Measurements from ENCODE around the gene AGBL1. TPM values are rescaled to one million over a fixed set of nuclear protein-coding genes. Genes with fewer than 3 reads are reported as not detected.

The AGBL1 gene
- total RNA-seq, 1 experiment from 2014 or later, result not detected

GRCh38 chr15:86353213-86353612, 273.5 kb downstream of the AGBL1 start:
- CTCF ChIA-PET, result no interaction called here
- H3K4me3 ChIP-seq (ENCODE audit: low read depth, low read length), result no peak overlapping the region
- H3K36me3 Mint-ChIP-seq (ENCODE audit: insufficient read depth, unreplicated experiment), result no peaks in the 10 kb centered on the region
- no peaks in the 10 kb centered on the region for H3K36me3 ChIP-seq (ENCODE audit: control insufficient read depth, insufficient read depth, low read length)
- no peak overlapping the region for H3K4me3 Mint-ChIP-seq (ENCODE audit: unreplicated experiment)
- no TSS peak for BruUV-seq (replicated peaks)
- no peaks in the 10 kb centered on the region for H3K27me3 ChIP-seq (replicated peaks; ENCODE audit: control insufficient read depth, insufficient read depth, low read length)
- intact Hi-C loops (cut with micrococcal nuclease; ENCODE audit: unreplicated experiment), result no loop called here
- no peaks in the 10 kb centered on the region for H3K4me1 Mint-ChIP-seq (ENCODE audit: low read depth, unreplicated experiment)
- peaks cover 5% of the 10 kb centered on the region for H3K27me3 Mint-ChIP-seq (ENCODE audit: insufficient read depth, unreplicated experiment)
- no peaks in the 10 kb centered on the region for H3K9me3 ChIP-seq
- POLR2A ChIA-PET, result no interaction called here
- TF ChIP-seq CTCF (IDR thresholded peaks at IDR 0.05; ENCODE audit: insufficient read depth in 1 of 2, low read depth in 1 of 2, low read length in 1 of 2, severe bottlenecking in 1 of 2, unreplicated experiment in 1 of 2), result no peak
- no peaks in the 10 kb centered on the region for H3K9me3 Mint-ChIP-seq (ENCODE audit: unreplicated experiment)
- no peaks in the 10 kb centered on the region for H3K4me1 ChIP-seq
- no peak overlapping the region for H3K27ac Mint-ChIP-seq (ENCODE audit: unreplicated experiment)
- no peak for DNase-seq

GRCh38 chr15:86355361-86355760, 275.7 kb downstream of the AGBL1 start:
- no peak overlapping the region for H3K4me3 Mint-ChIP-seq (ENCODE audit: unreplicated experiment)
- no peak for DNase-seq
- H3K9me3 ChIP-seq, result no peaks in the 10 kb centered on the region
- H3K27me3 Mint-ChIP-seq (ENCODE audit: insufficient read depth, unreplicated experiment), result peaks cover 2% of the 10 kb centered on the region
- no peak overlapping the region for H3K4me3 ChIP-seq (ENCODE audit: low read depth, low read length)
- H3K4me1 Mint-ChIP-seq (ENCODE audit: low read depth, unreplicated experiment), result no peaks in the 10 kb centered on the region
- H3K4me1 ChIP-seq, result no peaks in the 10 kb centered on the region
- TF ChIP-seq CTCF (IDR thresholded peaks at IDR 0.05; ENCODE audit: insufficient read depth in 1 of 2, low read depth in 1 of 2, low read length in 1 of 2, severe bottlenecking in 1 of 2, unreplicated experiment in 1 of 2), result no peak
- H3K9me3 Mint-ChIP-seq (ENCODE audit: unreplicated experiment), result no peaks in the 10 kb centered on the region
- H3K27me3 ChIP-seq (replicated peaks; ENCODE audit: control insufficient read depth, insufficient read depth, low read length), result no peaks in the 10 kb centered on the region
- H3K36me3 Mint-ChIP-seq (ENCODE audit: insufficient read depth, unreplicated experiment), result no peaks in the 10 kb centered on the region
- BruUV-seq (replicated peaks), result no TSS peak
- intact Hi-C loops (cut with micrococcal nuclease; ENCODE audit: unreplicated experiment), result no loop called here
- no peak overlapping the region for H3K27ac Mint-ChIP-seq (ENCODE audit: unreplicated experiment)
- ChIA-PET POLR2A (no interaction called here), CTCF (no interaction called here)
- no peaks in the 10 kb centered on the region for H3K36me3 ChIP-seq (ENCODE audit: control insufficient read depth, insufficient read depth, low read length)

- Histone ChIP-seq H3K4me1 (no peaks in the 10 kb centered on the region), H3K9me3 (no peaks in the 10 kb centered on the region), H3K27me3 (replicated peaks; ENCODE audit: control insufficient read depth, insufficient read depth, low read length) (no peaks in the 10 kb centered on the region), H3K36me3 (ENCODE audit: control insufficient read depth, insufficient read depth, low read length) (no peaks in the 10 kb centered on the region), H3K4me3 (ENCODE audit: low read depth, low read length) (no peak overlapping the region)
- intact Hi-C loops (cut with micrococcal nuclease; ENCODE audit: unreplicated experiment), result no loop called here
- Mint-ChIP-seq H3K27me3 (ENCODE audit: insufficient read depth, unreplicated experiment) (peaks cover 2% of the 10 kb centered on the region), H3K9me3 (ENCODE audit: unreplicated experiment) (no peaks in the 10 kb centered on the region), H3K4me3 (ENCODE audit: unreplicated experiment) (no peak overlapping the region), H3K27ac (ENCODE audit: unreplicated experiment) (no peak overlapping the region), H3K36me3 (ENCODE audit: insufficient read depth, unreplicated experiment) (no peaks in the 10 kb centered on the region), H3K4me1 (ENCODE audit: low read depth, unreplicated experiment) (no peaks in the 10 kb centered on the region)
- ChIA-PET CTCF (no interaction called here), POLR2A (no interaction called here)
- no peak for TF ChIP-seq CTCF (IDR thresholded peaks at IDR 0.05; ENCODE audit: insufficient read depth in 1 of 2, low read depth in 1 of 2, low read length in 1 of 2, severe bottlenecking in 1 of 2, unreplicated experiment in 1 of 2)
- BruUV-seq (replicated peaks), result no TSS peak
- no peak for DNase-seq
Observed at GRCh38 chr15:86355801-86356200, 276.1 kb downstream of the AGBL1 start.
